Limb (tissue), 2 donors: ENCODE data around the gene SARDH.
"Not testable (repeated sequence)": the region's sequence is repeated elsewhere in the genome, so short reads cannot be mapped to it uniquely, and the experiment has no call there.

ENCODE experiments used
- DNase-seq, 2 donors: peaks; one replicate each; pipeline ENCODE4 v3.0.0-alpha.2; 2016; ENCODE audit errors: extremely low spot score in 2 of 2

Gene SARDH

GRCh38 chr9:133635098-133635497 is 103.1 kb downstream of the SARDH start:
- DNase-seq, result no peak

DNA sequence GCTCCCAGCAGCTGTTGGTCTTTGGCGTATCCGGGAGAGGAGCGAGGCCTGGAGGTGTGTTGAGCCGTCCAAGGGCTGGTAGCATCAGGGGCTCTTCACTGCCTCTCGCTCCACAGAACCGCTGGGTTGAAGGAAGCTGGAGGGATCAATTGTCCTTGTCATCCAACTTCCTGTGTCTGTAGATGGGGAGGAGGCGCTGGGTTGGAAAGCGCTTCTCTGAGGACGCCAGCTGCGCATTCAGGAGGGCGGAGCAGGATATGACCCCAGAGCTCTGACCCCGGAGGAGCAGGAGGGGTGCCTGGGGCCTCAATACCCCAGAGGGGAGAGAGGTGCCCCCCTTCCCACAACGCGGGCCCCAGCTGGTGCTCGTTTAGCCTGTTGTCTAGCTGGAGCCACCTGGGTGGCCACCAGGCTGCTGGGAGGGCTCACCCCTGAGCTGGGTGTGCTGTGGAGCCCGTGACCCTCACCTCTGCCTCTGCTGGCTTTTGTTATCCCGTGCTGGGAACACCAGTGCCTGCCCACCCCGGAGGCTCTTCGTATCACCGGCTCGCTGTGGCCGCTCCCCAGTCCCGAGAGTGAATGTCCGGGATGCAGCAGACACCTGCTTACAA is 104.0 kb downstream of the SARDH start:
- DNase-seq, result no peak

DNA sequence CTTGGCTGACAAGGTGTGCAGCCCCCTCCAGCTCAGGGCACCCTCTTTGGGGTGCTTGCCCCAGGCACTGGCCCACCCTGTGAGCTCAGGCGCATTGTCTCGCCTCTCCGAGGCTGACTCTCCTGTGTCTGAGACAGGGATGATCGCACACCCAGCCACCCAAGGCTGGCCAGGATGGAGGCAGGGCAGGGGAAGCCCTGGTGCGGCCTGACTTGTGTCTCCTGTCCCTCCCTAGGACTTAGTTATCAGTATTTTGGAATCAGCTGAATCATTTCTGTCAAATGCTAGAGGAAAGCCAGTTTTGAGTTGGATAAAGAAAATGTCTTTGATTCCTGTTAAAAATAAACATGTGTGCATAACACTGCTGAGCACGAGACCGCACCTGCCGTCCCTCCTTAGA is 104.5 kb downstream of the SARDH start:
- DNase-seq, result no peak

GRCh38 chr9:133632806-133633680 is 105.1 kb downstream of the SARDH start:
- DNase-seq, result no peak

GRCh38 chr9:133631111-133631510 is 107.0 kb downstream of the SARDH start:
- no peak for DNase-seq

DNA sequence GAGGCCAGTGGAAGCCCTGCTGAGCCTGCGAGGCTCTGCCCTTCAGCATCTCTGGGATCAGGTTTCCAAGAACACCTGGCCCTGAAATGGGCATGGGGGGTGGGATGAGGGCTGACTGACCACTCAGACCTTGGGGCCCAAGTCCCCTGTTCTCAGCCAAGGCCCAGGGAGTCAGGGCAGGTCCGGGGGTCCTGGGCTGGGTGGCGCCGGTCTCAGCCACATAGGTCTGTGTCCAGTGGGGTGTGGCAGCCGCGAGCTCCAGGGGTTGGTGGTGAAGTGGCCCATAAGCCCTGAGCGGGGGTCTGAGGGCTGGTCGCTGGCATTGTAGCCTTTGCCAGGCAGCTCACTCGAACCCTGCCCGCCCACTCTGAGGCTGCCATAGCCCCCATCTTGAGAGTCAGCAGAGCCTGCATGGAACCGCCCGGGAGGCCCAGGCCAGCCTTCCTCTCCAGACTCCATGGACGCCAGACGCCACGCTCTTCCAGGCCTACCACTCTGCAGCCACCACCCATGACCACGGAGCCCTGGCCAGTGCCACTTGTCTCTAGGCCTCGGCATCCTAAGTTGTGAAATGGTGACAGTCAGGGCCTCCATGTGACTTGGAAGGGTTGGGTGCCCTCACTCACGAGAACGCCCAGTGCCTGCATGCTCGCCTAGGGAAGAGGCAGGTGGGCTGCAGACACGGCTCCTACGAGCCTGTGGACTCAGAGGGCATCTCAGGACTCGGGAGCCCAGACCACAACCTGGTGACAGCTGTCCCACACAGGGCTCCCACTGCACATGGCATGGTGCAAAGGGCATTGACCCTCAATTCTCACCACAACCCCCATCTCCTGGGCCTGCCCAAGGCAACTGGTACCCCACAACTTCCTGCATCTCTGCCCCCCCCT is 108.7 kb downstream of the SARDH start:
- DNase-seq, result no peak

DNA sequence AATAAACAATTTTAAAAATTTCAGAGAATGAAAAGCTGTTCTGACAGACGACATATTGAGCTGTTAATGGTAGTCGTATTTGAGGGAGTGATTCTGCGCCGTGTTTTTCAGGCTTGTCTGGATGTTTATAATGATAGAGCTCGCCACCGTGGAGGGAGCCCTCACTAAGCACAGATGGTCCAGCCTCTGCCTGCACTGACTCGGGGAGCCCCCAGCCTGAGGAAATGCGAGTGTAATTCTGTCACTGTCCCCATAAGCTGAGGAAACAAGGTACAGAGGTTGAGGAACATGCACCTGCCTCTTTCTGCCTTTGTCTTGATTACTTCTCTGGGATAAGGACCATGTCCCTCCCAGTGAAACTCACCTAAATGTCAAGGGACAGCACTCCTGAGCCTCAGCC is 109.4 kb downstream of the SARDH start:
- no peak for DNase-seq

DNA sequence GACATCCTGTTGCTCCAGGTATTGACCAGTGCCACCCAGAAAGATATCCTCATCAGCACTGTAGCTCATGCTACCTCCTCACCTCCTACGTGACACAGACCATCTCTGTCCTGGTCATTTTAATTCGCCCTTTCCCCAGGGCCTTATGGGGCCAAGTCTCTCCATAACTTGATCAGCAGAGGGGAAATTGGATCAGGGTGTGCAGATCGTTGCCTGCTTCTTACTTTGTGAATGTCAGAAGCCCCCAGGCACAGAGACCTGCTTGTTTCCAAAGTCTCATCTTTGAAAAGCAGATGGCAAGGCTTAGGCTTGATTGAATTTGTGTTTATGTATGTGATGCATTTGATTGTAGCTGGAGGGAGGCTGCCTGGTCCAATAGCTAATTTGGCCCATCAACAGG is 110.8 kb downstream of the SARDH start:
- no peak for DNase-seq

DNA sequence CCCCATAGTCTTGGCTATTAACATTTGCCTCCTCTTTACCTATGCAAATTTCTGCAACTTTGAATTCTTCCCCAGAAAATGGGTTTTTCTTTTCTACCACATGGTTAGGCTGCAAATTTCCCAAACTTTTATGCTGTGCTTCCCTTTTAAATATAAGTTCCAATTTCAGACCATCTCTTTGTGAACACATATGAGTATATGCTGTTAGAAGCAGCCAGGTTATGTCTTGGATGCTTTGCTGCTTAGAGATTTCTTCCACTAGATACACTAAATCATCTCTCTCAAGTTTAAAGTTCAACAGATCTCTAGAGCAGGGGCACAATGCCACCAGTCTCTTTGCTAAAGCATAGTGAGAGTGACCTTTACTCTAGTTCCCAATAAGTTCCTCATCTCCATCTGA is 112.1 kb downstream of the SARDH start:
- not testable (repeated sequence) for DNase-seq

- DNase-seq, result no peak
Measured at GRCh38 chr9:133622555-133622954, 115.6 kb downstream of the SARDH start.

- no peak for DNase-seq
Measured at GRCh38 chr9:133621725-133622267, 116.4 kb downstream of the SARDH start.

DNA sequence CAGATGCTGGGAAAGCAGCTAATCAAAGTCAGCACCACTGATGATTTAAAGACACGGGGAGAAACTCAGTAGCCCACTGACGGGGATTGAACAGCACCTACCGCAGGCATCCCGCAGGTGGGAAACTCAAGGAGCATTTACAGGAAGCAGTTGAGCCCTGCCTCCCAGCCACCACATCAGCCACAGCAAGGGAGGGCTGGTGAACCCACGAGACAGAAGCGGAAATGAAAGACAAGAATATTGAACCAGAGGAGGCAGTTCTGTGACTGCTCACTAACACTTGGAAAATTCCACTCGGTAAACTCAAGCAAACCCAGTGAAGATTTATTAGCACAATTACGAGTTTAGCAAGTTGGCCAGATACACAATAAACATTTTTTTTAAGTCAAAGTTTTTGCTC is 118.4 kb downstream of the SARDH start:
- no peak for DNase-seq

GRCh38 chr9:133618726-133619125 is 119.4 kb downstream of the SARDH start:
- no peak for DNase-seq

DNA sequence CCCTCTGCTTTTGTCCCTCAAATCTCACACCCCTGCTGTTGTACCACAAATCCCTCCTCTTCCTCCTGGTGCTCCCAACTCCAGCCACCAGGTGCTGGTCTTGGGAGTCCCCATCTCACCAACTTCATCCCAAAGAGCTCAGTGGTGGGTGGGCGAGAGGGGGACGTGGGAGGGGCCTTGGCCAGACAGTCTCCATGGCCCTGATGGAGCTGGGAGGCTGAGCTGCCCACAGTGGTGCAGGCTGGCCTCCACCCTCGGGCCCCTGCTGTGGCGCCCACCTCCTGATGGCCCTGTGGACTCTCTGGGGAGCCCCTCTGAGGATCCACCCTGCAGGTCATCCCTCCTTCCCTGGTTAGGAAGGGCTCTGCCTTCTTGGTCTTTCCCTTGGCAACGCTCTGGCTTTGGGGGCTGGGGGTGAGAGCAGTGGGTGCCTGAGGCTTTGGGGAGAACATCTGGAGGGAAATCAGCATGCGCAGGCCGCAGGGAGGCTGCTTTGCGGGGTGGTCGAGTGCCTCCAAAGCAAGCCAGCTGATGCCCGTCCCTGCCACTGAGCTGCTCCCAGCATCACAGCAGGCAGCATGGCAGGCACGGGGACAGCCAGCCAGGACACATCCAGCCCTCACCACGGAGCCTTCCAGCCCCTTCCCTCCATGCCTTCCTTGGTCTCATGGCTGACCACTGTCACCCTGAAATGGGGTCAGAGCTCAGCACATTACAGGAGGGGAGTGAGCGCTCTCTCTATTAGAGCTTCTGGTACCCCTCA is 121.3 kb downstream of the SARDH start:
- DNase-seq, result no peak

DNA sequence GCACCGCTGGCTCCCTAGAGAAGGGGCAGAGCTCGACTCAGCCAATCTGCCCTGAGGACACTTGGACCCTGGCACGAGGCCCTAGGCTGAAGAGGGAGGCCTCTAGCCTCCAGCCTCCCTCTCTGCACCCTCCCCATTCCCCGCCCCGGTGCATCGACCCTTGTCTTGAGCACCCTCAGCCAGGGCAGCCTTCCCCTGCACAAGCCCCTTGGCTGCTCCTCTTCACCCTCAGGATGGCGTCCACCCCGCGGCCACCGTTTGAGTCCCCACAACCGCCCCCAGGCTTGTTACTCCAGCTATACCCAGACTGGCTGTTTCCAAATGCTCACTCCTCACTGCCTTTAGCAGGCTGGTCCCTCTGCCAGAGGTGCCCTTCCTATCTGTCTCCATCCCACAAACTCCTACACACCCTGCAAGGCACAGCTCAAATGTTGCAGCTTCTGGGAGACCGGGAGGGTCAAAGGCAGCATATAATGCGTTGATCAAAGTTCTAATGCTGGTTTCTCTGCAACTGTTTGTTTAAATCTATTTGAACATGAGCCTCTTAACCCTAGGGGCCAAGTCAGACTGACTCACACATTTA is 122.5 kb downstream of the SARDH start:
- no peak for DNase-seq

GRCh38 chr9:133615186-133615585 is 123.0 kb downstream of the SARDH start:
- DNase-seq, result no peak

DNA sequence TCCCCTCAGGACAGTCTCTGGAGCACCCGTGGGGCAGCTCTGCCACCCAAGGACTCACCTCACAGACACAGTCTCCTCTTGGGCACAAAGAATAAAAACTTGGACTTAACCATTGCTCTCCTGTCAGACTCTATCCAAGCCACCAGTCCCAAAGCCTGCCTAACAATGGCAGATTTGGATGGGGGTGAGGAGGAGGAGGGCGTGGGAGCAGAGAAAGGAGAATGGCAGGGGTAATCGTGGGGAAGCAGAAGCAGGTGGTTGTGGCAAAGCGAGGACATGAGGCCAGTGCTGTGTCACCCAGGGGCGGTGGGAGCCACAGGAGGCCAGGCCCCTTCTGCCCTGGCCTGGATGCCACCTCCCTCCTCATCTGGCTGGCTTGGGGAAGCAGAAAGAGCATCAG is 123.5 kb downstream of the SARDH start:
- no peak for DNase-seq

DNA sequence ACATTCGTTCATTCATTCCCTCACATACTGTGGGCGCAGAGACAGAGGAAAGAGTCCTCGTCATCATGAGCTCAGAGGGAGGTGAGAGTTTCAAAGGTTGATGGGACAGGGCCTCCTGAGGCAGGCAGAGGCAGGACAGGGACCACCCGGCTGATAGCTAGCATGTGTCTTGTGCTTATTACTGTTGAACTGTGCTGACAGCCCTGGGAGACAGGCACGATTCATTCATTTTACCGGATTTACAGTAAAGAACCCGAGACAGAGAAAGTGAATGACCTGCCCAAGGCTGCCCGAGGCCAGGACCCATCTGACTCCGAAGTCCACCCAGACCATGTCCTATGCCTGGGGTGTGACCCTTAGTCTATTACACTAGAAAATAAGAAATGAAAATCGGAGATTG is 124.1 kb downstream of the SARDH start:
- DNase-seq, result no peak
